Natural killer cell treated with Interleukin-12 subunit alpha and Interleukin-12 subunit beta and Interleukin-15 and Interleukin-18, amount 100 ng/mL, for 72 hours (primary cell): ENCODE results near the gene SOX8. TPM values are rescaled to one million over a fixed set of nuclear protein-coding genes. Genes with fewer than 3 reads are reported as not detected.

ENCODE experiments used
- ATAC-seq, 2 donors: fragments of 150-1000 bp; cut with Tn5 transposase in 1 of 2; sonication (Bioruptor Pico), chemical (Tn5 transposase) in 1 of 2; 2 replicates each; pipeline ENCODE4 v1.10.0; 2021
- DNase-seq: peaks from one replicate; pipeline ENCODE4 v3.0.0; 2022; ENCODE audit warnings: low spot score
- H3K27ac Mint-ChIP-seq, 2 donors: 1 replicate in 1 of 2; 2 replicates in 1 of 2; pipeline ENCODE4 v1.8.0; 2022; ENCODE audit warnings: mixed read lengths in 2 of 2, mild to moderate bottlenecking in 1 of 2, moderate library complexity in 1 of 2
- H3K27me3 Mint-ChIP-seq, 2 donors: 1 replicate in 1 of 2; 2 replicates in 1 of 2; pipeline ENCODE4 v1.8.0; 2022; ENCODE audit warnings: mixed read lengths in 2 of 2
- H3K36me3 Mint-ChIP-seq: one replicate; pipeline ENCODE4 v1.8.0; 2022; ENCODE audit warnings: mixed read lengths
- H3K4me1 Mint-ChIP-seq, 2 donors: 1 replicate in 1 of 2; 2 replicates in 1 of 2; pipeline ENCODE4 v1.8.0; 2022; ENCODE audit warnings: low read depth in 2 of 2, mixed read lengths in 2 of 2, mild to moderate bottlenecking in 1 of 2
- H3K4me3 Mint-ChIP-seq: one replicate; pipeline ENCODE4 v1.8.0; 2022; ENCODE audit warnings: mixed read lengths
- H3K9me3 Mint-ChIP-seq: 2 replicates; pipeline ENCODE4 v1.8.0; 2022; ENCODE audit warnings: mixed read lengths
- total RNA-seq, 2 donors: library from RNA; stranded (reverse); gene quantifications; one replicate each; pipeline ENCODE4 v1.2.3, GENCODE V29; 2022

Gene SOX8
- total RNA-seq, 2 donors from 2014 or later, result 0.20 TPM; not detected in 1

DNA sequence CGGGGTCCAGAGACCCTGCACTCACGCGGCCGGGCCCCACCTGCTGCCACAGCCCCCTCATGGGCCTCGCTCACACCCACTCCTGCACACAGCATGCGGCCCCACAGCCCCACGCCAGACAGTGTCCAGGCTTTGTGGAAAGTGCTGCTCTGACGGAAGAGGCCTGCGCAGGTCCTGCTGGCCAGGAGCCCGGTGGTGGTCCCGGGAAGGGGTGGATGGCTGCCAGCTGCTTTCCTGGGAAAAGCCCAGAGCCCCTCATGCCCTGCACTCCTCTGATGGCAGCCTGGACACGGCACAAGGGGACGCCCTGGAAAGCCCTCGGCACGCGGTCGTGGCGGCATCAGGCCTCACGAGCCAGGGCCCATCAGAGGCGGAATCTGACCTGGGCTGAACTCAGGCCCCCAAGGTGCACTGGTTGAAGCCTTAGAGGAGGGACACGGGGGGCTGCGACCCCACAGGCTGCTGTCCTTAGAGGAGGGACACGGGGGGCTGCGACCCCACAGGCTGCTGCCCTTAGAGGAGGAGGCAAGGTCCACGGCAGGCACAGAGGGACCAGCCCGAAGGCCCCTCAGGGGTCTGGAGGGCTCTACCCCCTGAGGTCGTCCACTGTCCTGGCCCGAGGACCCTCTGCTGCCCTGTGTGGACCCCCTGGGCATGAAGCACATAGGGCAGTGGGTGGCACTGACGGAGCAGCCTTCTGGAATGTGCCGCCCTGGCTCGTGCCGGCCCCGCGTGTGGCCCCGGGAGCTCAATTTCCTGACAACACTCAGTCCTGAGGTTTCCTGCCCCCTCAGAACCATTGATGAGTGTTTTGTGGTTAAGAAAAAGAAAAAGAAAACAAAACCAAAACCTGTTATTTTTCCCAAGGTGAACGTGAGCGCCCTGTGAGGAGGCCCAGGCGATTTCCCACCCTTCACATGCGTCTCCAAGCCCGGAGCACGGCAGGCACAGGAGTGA, 22.1 kb downstream of the SOX8 start:
- Mint-ChIP-seq H3K9me3 (no peaks in the 10 kb centered on the region), H3K27me3 (peaks cover 0 to 6% of the 10 kb centered on the region in 2 donors), H3K4me3 (no peak overlapping the region), H3K4me1 (peaks cover 0 to 2% of the 10 kb centered on the region in 2 donors), H3K27ac (no peak overlapping the region), H3K36me3 (no peaks in the 10 kb centered on the region)
- DNase-seq (no peak), ATAC-seq (peak; percentile 30 to 55)

DNA sequence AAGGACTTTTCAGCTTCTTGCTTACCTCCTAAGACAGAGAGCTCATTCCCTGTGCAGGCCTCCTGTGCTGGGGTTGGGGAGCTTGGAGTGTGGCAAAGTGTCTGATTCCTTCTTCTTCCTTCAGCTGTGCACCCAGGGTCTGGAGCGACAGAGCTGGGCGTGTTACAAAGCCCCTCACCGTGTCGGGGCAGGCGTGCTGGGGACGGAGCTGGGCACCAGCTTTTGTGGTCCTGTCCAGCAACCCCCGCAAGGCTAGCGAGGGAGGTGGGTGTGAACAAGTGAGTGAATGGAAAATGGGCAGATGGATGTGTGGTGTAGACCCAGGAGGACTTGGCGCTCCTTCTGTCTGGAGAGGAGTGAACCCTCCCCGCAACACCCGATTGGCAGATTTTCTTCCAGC, 23.7 kb downstream of the SOX8 start:
- DNase-seq (no peak), ATAC-seq (no peak)
- H3K9me3 Mint-ChIP-seq, result no peaks in the 10 kb centered on the region
- H3K4me3 Mint-ChIP-seq, result no peak overlapping the region
- peaks cover 0 to 4% of the 10 kb centered on the region in 2 donors for H3K27me3 Mint-ChIP-seq
- no peaks in the 10 kb centered on the region for H3K36me3 Mint-ChIP-seq
- no peak overlapping the region for H3K27ac Mint-ChIP-seq
- peaks cover 0 to 2% of the 10 kb centered on the region in 2 donors for H3K4me1 Mint-ChIP-seq

DNA sequence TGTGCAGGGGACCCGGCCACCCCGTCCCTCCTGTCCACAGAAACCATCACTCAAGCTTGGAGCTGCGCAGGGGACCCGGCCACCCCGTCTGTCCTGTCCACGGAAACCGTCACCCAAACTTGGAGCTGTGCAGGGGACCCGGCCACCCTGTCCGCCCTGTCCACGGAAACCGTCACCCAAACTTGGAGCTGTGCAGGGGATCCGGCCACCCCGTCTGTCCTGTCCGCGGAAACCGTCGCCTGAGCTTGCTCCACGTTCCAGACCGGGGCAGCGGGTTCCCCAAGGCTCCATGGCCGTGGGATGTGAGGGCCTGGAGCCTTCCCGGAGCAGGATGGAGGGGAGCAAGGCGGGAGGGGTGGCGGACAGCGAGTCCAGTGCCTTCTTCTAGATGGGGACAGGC, 25.2 kb downstream of the SOX8 start:
- Mint-ChIP-seq H3K27me3 (peaks cover 0 to 4% of the 10 kb centered on the region in 2 donors), H3K4me3 (no peak overlapping the region), H3K27ac (no peak overlapping the region), H3K4me1 (peaks cover 0 to 2% of the 10 kb centered on the region in 2 donors), H3K36me3 (no peaks in the 10 kb centered on the region), H3K9me3 (no peaks in the 10 kb centered on the region)
- ATAC-seq (no peak), DNase-seq (no peak)

DNA sequence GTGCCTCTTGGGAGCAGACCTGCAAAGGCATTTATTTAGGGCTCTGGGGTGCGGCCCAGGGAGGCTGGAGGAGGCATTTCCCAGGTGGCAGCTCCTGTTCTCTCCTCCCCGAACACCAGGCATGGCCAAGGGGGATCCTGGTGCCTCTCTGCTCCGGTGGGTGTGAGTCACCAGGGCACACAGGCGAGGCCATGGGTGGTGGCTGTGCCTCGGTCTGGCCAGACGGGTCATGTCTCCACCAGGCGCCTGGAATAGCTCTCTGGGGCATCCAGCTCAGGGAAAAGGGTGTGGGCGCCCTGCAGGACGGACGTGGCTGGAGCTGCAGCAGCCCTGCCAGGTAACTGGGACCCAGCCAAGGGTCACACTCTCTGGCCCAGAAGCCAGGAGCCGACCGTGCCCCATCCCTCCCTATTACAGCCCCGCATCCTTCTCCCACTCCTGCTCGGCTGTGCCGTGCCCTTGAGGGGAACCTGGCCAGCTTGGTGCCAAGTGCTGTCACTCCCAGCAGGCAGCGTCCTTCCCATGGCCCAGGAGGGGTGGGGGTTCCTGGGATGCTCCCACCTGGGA, 25.8 kb downstream of the SOX8 start:
- Mint-ChIP-seq H3K27ac (no peak overlapping the region), H3K4me3 (no peak overlapping the region), H3K27me3 (peaks cover 0 to 4% of the 10 kb centered on the region in 2 donors), H3K9me3 (no peaks in the 10 kb centered on the region), H3K36me3 (no peaks in the 10 kb centered on the region), H3K4me1 (peaks cover 0 to 2% of the 10 kb centered on the region in 2 donors)
- no peak for ATAC-seq
- no peak for DNase-seq

DNA sequence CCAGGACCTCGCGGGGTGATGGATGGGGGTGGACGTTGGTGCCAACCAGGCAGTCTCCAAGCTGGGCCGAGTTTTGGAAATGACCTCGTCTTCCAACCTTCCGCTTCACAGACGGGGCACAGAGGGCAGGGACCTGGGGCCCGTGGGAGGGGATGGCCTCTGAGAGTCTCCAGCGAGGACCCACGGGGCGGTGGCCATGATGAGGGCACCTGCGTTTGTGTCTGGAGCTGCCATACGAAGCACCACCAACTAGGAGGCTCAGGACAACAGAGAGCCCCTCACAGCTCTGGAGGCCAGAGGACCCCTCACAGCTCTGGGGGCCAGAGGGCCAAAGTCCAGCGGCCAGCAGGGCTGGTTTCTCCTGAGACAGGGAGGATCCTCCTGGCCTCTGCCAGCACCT, 26.5 kb downstream of the SOX8 start:
- Mint-ChIP-seq H3K9me3 (no peaks in the 10 kb centered on the region), H3K4me1 (peaks cover 0 to 2% of the 10 kb centered on the region in 2 donors), H3K4me3 (no peak overlapping the region), H3K27me3 (peaks cover 0 to 4% of the 10 kb centered on the region in 2 donors), H3K36me3 (no peaks in the 10 kb centered on the region), H3K27ac (no peak overlapping the region)
- DNase-seq, result no peak
- ATAC-seq, result no peak

DNA sequence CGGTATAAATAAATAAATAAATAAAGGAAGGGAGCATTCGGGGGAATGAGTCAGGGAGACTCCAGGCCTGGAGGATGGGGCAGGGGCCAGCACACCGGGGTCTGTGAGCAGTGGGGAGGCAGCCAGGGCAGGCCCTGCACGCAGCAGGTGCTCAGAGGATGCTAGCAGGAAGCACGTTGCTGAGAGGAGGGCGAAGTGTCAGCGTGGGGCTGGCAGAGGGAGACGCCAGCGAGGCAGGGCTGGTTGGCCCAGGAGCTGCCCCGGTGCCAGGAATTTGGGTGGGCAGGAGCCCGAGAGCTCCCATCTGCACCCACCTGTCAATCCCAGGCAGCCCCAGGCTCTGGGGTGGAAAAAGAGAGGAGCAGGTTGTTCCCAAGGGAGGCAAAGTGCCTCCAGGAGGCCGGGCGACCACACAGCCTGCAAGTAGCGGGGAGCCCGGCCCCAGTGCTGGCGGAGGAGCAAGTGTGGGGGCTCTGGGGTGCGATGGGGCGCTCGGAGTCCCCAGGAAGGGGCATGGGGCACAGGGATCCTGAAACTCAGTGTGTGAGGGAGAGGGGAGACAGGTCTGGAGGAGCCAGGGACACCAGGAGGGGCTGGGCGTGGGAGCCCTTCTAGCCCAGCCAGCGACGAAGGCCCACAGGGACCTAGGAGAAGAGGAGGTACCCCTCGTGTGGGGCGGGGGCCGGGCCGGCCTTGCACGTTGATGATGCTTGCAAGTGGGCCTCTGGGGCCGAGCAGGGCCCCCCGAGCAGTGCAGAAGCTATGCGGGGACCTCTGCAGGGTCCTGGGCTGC, 28.0 kb downstream of the SOX8 start:
- no peak for ATAC-seq
- no peak overlapping the region for H3K27ac Mint-ChIP-seq
- no peaks in the 10 kb centered on the region for H3K9me3 Mint-ChIP-seq
- H3K4me3 Mint-ChIP-seq, result no peak overlapping the region
- peaks cover 0 to 2% of the 10 kb centered on the region in 2 donors for H3K4me1 Mint-ChIP-seq
- H3K36me3 Mint-ChIP-seq, result no peaks in the 10 kb centered on the region
- DNase-seq, result no peak
- peaks cover 0 to 4% of the 10 kb centered on the region in 2 donors for H3K27me3 Mint-ChIP-seq

DNA sequence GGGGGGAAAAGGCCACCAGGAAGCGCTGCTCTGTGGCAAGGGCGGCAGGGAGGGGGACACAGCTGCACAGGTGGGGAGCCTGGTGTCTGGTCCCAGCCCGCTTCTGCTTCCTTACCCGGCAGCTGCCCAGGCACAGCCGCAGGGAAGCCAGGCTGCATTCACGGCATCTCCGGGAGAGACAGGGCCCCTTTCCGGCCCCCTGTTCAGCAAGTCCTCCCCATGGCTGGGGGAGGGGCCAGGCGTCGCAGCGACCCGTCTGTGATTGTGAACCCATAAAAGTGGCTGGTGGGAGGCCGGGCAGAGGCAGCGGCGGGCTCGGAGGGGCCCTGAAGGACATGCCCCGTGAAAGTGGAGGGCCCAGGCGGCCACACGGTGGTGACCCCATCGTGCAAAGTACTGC, 28.7 kb downstream of the SOX8 start:
- Mint-ChIP-seq H3K4me1 (peaks cover 0 to 2% of the 10 kb centered on the region in 2 donors), H3K36me3 (no peaks in the 10 kb centered on the region), H3K27me3 (peaks cover 0 to 4% of the 10 kb centered on the region in 2 donors), H3K4me3 (no peak overlapping the region), H3K9me3 (no peaks in the 10 kb centered on the region), H3K27ac (no peak overlapping the region)
- no peak for DNase-seq
- no peak for ATAC-seq

DNA sequence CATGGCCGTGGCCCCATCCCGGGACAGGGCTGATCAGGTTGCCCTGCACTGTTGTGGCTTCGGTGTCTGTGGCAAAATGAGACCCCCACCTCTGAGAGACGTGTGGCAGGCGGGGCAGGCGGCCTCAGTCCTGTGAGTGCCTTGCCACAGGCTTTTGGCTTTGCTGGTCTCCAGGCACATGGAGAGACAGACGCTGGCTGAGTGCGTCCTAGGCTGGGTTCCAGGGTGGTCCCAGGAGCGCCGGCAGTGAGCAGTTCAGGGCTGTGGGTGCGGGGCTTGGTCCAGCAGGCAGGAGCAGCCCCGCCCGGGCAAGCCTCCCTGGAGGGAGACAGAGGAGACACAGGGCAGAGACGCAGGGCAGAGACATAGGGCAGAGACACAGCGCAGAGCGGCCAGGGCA, 29.2 kb downstream of the SOX8 start:
- Mint-ChIP-seq H3K4me3 (no peak overlapping the region), H3K36me3 (no peaks in the 10 kb centered on the region), H3K27me3 (peaks cover 0 to 4% of the 10 kb centered on the region in 2 donors), H3K4me1 (no peaks in the 10 kb centered on the region), H3K27ac (no peak overlapping the region), H3K9me3 (no peaks in the 10 kb centered on the region)
- no peak for ATAC-seq
- DNase-seq, result no peak

DNA sequence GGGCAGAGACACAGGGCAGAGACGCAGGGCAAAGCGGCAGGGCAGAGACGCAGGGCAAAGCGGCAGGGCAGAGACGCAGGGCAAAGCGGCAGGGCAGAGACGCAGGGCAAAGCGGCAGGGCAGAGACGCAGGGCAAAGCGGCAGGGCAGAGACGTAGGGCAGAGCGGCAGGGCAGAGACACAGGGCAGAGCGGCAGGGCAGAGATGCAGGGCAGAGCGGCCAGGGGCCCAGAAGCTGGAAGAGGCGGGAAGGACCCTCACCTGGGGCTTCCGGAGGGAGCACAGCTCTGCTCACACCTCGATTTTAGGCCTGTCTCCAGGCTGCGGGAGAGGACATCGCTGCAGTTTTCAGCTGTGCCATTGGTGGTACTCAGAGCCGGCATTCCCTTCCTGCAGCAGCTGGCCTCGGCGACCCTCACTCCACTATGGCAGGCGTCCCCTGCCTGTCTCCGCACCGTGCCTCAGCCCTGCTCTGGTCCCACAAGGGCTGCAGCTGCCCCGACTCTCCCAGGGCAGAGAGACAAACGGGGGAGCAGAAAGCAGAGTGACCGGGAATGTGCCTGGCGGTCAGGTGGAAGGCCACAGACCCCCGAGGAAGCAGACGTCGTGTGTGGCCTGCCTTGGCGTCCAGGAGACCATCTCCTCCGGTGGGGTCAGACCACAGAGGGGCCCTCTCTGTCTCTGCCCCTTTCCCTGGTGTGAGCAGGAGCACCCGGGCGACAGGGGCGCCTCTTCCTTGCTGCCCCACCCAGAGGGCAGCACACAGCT, 29.9 kb downstream of the SOX8 start:
- Mint-ChIP-seq H3K9me3 (no peaks in the 10 kb centered on the region), H3K4me1 (no peaks in the 10 kb centered on the region), H3K27me3 (peaks cover 0 to 4% of the 10 kb centered on the region in 2 donors), H3K27ac (no peak overlapping the region), H3K4me3 (no peak overlapping the region), H3K36me3 (no peaks in the 10 kb centered on the region)
- DNase-seq (no peak), ATAC-seq (no peak)

DNA sequence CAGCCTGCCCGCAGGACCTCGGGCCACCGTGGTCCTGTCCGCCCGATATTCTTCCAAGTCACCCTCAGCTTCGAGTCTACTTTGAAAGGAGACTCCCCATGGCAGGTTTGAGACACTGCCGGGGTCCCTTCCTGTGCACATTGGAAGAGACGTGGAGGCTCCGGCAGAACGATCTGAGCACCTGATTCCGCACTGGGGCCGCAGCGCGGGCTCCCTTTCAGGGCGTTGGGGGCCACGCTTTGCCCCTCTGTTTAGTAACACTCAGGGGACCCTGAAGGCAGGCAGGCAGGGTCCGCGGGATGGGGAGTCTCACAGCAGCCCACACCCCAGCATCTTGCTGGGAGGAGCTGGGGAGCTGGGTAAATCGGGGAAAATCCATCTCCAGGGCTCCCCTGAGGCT, 30.6 kb downstream of the SOX8 start:
- H3K27ac Mint-ChIP-seq, result no peak overlapping the region
- H3K4me3 Mint-ChIP-seq, result no peak overlapping the region
- no peaks in the 10 kb centered on the region for H3K4me1 Mint-ChIP-seq
- no peaks in the 10 kb centered on the region for H3K9me3 Mint-ChIP-seq
- no peaks in the 10 kb centered on the region for H3K36me3 Mint-ChIP-seq
- ATAC-seq (no peak), DNase-seq (no peak)
- peaks cover 0 to 4% of the 10 kb centered on the region in 2 donors for H3K27me3 Mint-ChIP-seq

DNA sequence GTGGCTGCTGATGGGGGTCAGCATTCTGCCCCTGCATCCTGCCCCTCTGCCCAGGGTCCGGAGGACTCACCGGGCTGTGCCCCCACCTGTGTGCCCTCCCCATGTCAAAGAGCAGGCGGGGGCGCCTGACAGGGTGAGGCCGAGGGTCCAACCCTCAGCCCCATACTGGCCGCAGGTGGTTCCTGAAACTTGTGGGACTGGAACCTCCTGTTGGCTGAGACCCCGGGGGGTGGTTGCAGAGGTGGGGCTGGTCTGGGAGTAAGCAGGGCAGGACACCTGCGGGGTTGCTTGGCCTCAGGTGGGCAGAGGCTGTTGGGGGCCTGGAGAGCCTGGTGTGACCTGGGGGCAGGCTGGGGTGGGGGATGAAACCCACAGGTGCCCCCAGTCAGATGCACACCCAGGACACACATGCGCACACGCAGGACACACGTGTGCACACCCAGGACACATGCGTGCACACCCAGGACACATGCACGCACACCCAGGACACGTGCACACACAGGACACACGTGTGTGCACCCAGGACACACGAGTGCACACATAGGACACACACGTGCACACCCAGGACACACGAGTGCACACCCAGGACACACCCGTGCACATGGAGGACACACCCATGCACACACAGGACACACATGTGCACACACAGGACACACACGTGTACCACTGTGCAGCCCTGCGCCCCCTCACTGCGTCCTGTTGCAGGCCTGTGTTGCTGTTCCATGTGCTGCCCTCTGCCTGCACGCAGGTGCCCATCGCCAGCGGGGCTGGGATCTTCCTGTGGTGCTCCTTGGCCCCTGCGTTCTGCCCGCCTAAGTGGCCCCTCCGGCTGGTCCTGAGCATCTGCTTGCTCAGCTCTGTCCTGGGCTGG, 31.4 kb downstream of the SOX8 start:
- no peak for DNase-seq
- ATAC-seq, result no peak
- peaks cover 0 to 4% of the 10 kb centered on the region in 2 donors for H3K27me3 Mint-ChIP-seq
- H3K4me3 Mint-ChIP-seq, result no peak overlapping the region
- H3K27ac Mint-ChIP-seq, result no peak overlapping the region
- H3K9me3 Mint-ChIP-seq, result no peaks in the 10 kb centered on the region
- no peaks in the 10 kb centered on the region for H3K36me3 Mint-ChIP-seq
- H3K4me1 Mint-ChIP-seq, result no peaks in the 10 kb centered on the region

DNA sequence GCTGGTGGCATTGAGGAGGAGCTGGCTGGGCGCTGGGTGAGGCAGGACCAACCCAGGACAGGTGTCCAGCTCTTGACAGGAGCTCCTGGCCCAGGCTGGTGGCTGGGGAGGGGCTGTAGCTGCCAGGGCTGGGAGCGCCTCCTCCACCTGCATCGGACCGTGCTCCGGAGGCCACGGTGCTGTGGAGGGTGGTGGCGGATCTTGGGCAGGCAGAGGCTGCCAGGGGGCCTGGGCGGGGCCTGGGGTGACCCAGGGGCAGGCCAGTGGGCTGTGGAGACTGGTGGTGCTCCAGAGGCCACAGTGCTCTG, 32.0 kb downstream of the SOX8 start:
- Mint-ChIP-seq H3K27me3 (peaks cover 0 to 3% of the 10 kb centered on the region in 2 donors), H3K27ac (no peak overlapping the region), H3K4me3 (no peak overlapping the region), H3K4me1 (no peaks in the 10 kb centered on the region), H3K36me3 (no peaks in the 10 kb centered on the region), H3K9me3 (no peaks in the 10 kb centered on the region)
- ATAC-seq (no peak), DNase-seq (no peak)

DNA sequence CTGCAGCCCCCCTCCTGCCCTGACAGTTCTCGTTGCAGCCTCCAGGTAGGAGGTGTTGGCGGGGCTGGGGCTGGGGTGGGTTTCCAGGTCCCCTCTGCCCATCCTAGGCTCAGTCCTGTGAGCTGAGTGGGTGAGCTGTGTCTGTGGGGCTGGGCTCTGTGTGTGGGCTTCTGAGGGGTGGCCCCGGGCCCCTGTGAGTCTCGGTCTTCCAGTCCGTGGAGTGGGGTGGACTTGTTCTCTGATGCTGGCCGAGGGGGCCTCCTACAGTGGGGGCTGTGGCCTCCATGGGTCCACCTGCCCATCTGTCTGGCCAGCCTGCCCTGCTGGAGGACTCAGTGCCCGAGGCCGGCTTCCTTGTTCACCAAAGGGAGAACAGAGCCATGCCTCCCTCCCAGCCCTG, 32.7 kb downstream of the SOX8 start:
- Mint-ChIP-seq H3K27ac (no peak overlapping the region), H3K36me3 (no peaks in the 10 kb centered on the region), H3K27me3 (peaks cover 0 to 2% of the 10 kb centered on the region in 2 donors), H3K4me3 (no peak overlapping the region), H3K9me3 (no peaks in the 10 kb centered on the region), H3K4me1 (no peaks in the 10 kb centered on the region)
- DNase-seq, result no peak
- ATAC-seq, result peak in 1 of 2 donors; percentile 15
